Epithelial cell of proximal tubule (primary cell): ENCODE measurements around the gene UROS. TPM values are rescaled to one million over a fixed set of nuclear protein-coding genes. Genes with fewer than 3 reads are reported as not detected.

Source experiments
- DNase-seq: peaks from one replicate; pipeline ENCODE4 v3.0.0-alpha.2; 2011; ENCODE audit warnings: low read depth
- H3K4me3 ChIP-seq: 2 replicates; pipeline ENCODE4 v1.5.1; 2011; ENCODE audit warnings: low read depth, mild to moderate bottlenecking, low read length
- CTCF ChIP-seq: conservative IDR thresholded peaks from 2 replicates; pipeline ENCODE4 v1.5.1; 2012; ENCODE audit warnings: low read depth, mild to moderate bottlenecking, low read length
- total RNA-seq: library from RNA; depleted of rRNA; stranded (reverse); fragments of >200 nt; gene quantifications from 2 replicates; pipeline ENCODE4 v1.2.3, GENCODE V29; 2015

The UROS gene
- total RNA-seq, 1 donor from 2014 or later: 56.8 TPM

GRCh38 chr10:125801574-125801973 lies 21.5 kb downstream of the UROS start:
- no peak for TF ChIP-seq CTCF
- H3K4me3 ChIP-seq: no peak overlapping the region
- DNase-seq: no peak

- no peak overlapping the region for H3K4me3 ChIP-seq
- no peak for TF ChIP-seq CTCF
- DNase-seq: no peak
Observed at GRCh38 chr10:125799451-125800182, 23.4 kb downstream of the UROS start.

GRCh38 chr10:125797994-125798662 lies 24.9 kb downstream of the UROS start:
- no peak for DNase-seq
- no peak overlapping the region for H3K4me3 ChIP-seq
- no peak for TF ChIP-seq CTCF

GRCh38 chr10:125797424-125797823 lies 25.6 kb downstream of the UROS start:
- no peak for DNase-seq
- no peak overlapping the region for H3K4me3 ChIP-seq
- TF ChIP-seq CTCF: no peak

GRCh38 chr10:125795637-125796190 lies 27.3 kb downstream of the UROS start:
- TF ChIP-seq CTCF: no peak
- no peak overlapping the region for H3K4me3 ChIP-seq
- no peak for DNase-seq

GRCh38 chr10:125795128-125795527 lies 27.9 kb downstream of the UROS start:
- DNase-seq: no peak
- no peak for TF ChIP-seq CTCF
- no peak overlapping the region for H3K4me3 ChIP-seq
